ENCODE measurements around the gene PPP5C. TPM values are rescaled to one million over a fixed set of nuclear protein-coding genes. Genes with fewer than 3 reads are reported as not detected.

The PPP5C gene
- total and polyA plus RNA-seq, 2 of the 8 experiments (the other 6 are each of a cell fraction or from before 2014, with no cell fraction given) = 112 to 156 TPM

DNA sequence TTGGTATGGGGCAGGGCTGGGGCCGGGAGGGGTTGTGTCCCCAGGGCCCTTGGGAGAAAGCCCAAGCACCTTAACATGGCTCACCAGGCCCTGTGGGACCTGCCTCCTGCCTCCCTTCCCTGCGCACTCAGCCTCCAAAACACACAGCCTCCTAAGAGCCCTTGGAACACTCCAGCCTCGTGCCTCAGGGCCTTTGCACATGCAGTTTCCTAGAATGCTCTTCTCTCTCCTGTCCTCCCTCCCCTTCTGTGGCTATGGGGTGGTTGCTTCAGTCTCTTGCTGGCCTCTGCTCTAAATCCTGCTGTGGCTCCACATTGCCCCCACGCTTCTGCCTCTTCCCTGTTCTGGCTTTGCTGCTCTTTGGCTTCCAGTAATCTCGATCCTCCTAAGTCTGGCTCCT, 26.3 kb upstream of the PPP5C start:
- H3K18ac ChIP-seq (ENCODE audit: extremely low read depth, low read length) = no peak overlapping the region
- no peaks in the 10 kb centered on the region for H3K4me1 ChIP-seq (replicated peaks in 1 of 4; ENCODE audit: control insufficient read depth in 3 of 4, insufficient read depth in 4 of 4, low read length in 3 of 4)
- peaks cover 0 to 3% of the 10 kb centered on the region in 2 experiments for H4K20me1 ChIP-seq (replicated peaks in 1 of 2; ENCODE audit: control insufficient read depth in 1 of 2, insufficient read depth in 2 of 2, low read length in 2 of 2)
- H3K4me3 ChIP-seq (ENCODE audit: extremely low read depth in 1 of 4, insufficient read depth in 2 of 4, low read depth in 3 of 4, low read length in 4 of 4) = no peak overlapping the region
- H3K9me3 ChIP-seq (ENCODE audit: insufficient read depth in 2 of 2, low read depth in 1 of 2, low read length in 1 of 2) = no peaks in the 10 kb centered on the region
- no peak overlapping the region for H3K23ac ChIP-seq (ENCODE audit: insufficient read length)
- H3K4me2 ChIP-seq (ENCODE audit: insufficient read depth in 1 of 2, low read depth in 2 of 2, low read length in 2 of 2) = no peak overlapping the region
- H3K27ac ChIP-seq (ENCODE audit: low read depth, low read length) = no peak overlapping the region
- no peak overlapping the region for H2BK12ac ChIP-seq (ENCODE audit: low read depth, low read length)
- 83% methylated on average over 3 of the region's 5 CpGs; no CpG with 5 or more reads in 1 of the 2 experiments for WGBS, 2 experiments (ENCODE audit: extremely low coverage in 1 of 2, insufficient coverage in 1 of 2, insufficient read length in 1 of 2, insufficient replicate concordance in 2 of 2, low coverage in 1 of 2, low lambda C conversion rate in 2 of 2, missing lambda C conversion rate in 1 of 2)
- no peaks in the 10 kb centered on the region for H3K23me2 ChIP-seq (ENCODE audit: low read depth, low read length)
- no peak overlapping the region for H4K5ac ChIP-seq (ENCODE audit: insufficient read length, low read depth, low read length)
- H3K14ac ChIP-seq (ENCODE audit: insufficient read length) = no peak overlapping the region
- H3K27me3 ChIP-seq (replicated peaks in 1 of 4; ENCODE audit: control insufficient read depth in 3 of 4, extremely low read depth in 1 of 4, insufficient read depth in 3 of 4, low read length in 3 of 4) = no peaks in the 10 kb centered on the region
- H4K91ac ChIP-seq (replicated peaks; ENCODE audit: insufficient read length, low read length) = no peak overlapping the region
- no peak overlapping the region for H2AK5ac ChIP-seq (ENCODE audit: low read depth, low read length)
- H3K36me3 ChIP-seq (ENCODE audit: control insufficient read depth in 2 of 4, insufficient read depth in 4 of 4, low read length in 3 of 4) = peaks cover 10 to 35% (median 21%) of the 10 kb centered on the region in 4 experiments; a peak in 7 of 8 replicates
- no peak overlapping the region for H2BK15ac ChIP-seq (ENCODE audit: low read length)
- ChIA-PET CTCF (ENCODE audit: partially characterized antibody) (interaction anchor here (1.1 kb wide), 1 partner anchor 39 kb away, joined by 4 read pairs; no protein-coding TSS in a partner anchor), POLR2A (ENCODE audit: partially characterized antibody) (interaction anchor here (1.1 kb wide), 1 partner anchor 9 kb away, joined by 3 read pairs; no protein-coding TSS in a partner anchor)
- H3K9ac ChIP-seq (replicated peaks in 1 of 4; ENCODE audit: extremely low read depth in 1 of 4, low read depth in 3 of 4, low read length in 3 of 4) = no peak overlapping the region
- no peaks in the 10 kb centered on the region for H3K79me2 ChIP-seq (ENCODE audit: control insufficient read depth in 1 of 2, insufficient read depth in 2 of 2, low read length in 2 of 2)
- no peak overlapping the region for H4K8ac ChIP-seq (ENCODE audit: extremely low read depth, insufficient read depth, low read length)
- no peak overlapping the region for H3K4ac ChIP-seq (replicated peaks; ENCODE audit: insufficient read length, low read depth, low read length)
- H3K79me1 ChIP-seq (ENCODE audit: low read depth, low read length) = no peaks in the 10 kb centered on the region
- H2BK20ac ChIP-seq (ENCODE audit: low read length) = no peak overlapping the region
- DNase-seq (ENCODE audit: low read depth in 1 of 2, low spot score in 2 of 2) (no peak), FAIRE-seq (no peak)
- no peak overlapping the region for H2BK5ac ChIP-seq (ENCODE audit: low read depth, low read length)
- no peak overlapping the region for H2BK120ac ChIP-seq (replicated peaks; ENCODE audit: low read depth, low read length)
- H2AFZ ChIP-seq (ENCODE audit: low read length) = no peak overlapping the region
- H3K56ac ChIP-seq (replicated peaks; ENCODE audit: insufficient read length, low read depth, low read length) = no peak overlapping the region
- TF ChIP-seq POU5F1 (IDR thresholded peaks at IDR 0.05; ENCODE audit: low read depth, low read length) (no peak), GTF2F1 (IDR thresholded peaks at IDR 0.05; ENCODE audit: borderline replicate concordance, low read depth, low read length) (no peak), RXRA (IDR thresholded peaks at IDR 0.05; ENCODE audit: insufficient read depth, low read depth, low read length) (no peak), CBX5 (IDR thresholded peaks at IDR 0.05; ENCODE audit: low read depth, low read length) (no peak), RNF2 (IDR thresholded peaks at IDR 0.05; ENCODE audit: borderline replicate concordance, low read depth, low read length, missing control alignments, poor library complexity, severe bottlenecking) (no peak), RAD21 (IDR thresholded peaks at IDR 0.05 in 1 of 2, conservative IDR thresholded peaks at IDR 0.05 in 1 of 2; ENCODE audit: low read depth in 2 of 2, low read length in 2 of 2) (no peak), SIN3A (conservative IDR thresholded peaks at IDR 0.05 in 1 of 2, IDR thresholded peaks at IDR 0.05 in 1 of 2; ENCODE audit: low read depth in 1 of 2, low read length in 2 of 2) (no peak)
- TF ChIP-seq, protein P1, sequence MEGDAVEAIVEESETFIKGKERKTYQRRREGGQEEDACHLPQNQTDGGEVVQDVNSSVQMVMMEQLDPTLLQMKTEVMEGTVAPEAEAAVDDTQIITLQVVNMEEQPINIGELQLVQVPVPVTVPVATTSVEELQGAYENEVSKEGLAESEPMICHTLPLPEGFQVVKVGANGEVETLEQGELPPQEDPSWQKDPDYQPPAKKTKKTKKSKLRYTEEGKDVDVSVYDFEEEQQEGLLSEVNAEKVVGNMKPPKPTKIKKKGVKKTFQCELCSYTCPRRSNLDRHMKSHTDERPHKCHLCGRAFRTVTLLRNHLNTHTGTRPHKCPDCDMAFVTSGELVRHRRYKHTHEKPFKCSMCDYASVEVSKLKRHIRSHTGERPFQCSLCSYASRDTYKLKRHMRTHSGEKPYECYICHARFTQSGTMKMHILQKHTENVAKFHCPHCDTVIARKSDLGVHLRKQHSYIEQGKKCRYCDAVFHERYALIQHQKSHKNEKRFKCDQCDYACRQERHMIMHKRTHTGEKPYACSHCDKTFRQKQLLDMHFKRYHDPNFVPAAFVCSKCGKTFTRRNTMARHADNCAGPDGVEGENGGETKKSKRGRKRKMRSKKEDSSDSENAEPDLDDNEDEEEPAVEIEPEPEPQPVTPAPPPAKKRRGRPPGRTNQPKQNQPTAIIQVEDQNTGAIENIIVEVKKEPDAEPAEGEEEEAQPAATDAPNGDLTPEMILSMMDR (IDR thresholded peaks at IDR 0.05; ENCODE audit: control extremely low read depth in 1 of 3, insufficient read depth in 1 of 3, low read depth in 1 of 3, low read length in 3 of 3) = no peak
- TF ChIP-seq, protein P2, sequence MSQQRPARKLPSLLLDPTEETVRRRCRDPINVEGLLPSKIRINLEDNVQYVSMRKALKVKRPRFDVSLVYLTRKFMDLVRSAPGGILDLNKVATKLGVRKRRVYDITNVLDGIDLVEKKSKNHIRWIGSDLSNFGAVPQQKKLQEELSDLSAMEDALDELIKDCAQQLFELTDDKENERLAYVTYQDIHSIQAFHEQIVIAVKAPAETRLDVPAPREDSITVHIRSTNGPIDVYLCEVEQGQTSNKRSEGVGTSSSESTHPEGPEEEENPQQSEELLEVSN (IDR thresholded peaks at IDR 0.05) = no peak

Measured in H1 (cell line).